Nephron (organoid): Measurements from ENCODE around the gene RABGAP1.

ENCODE experiments used
- H3K27ac Mint-ChIP-seq, 3 experiments: 2 replicates each; pipeline ENCODE4 v1.8.0; 2020; ENCODE audit warnings: mixed read lengths in 3 of 3, mild to moderate bottlenecking in 2 of 3, moderate library complexity in 1 of 3
- H3K27me3 Mint-ChIP-seq: 2 replicates; pipeline ENCODE4 v1.8.0; 2021; ENCODE audit warnings: low read depth, mild to moderate bottlenecking, moderate library complexity, mixed read lengths
- H3K36me3 Mint-ChIP-seq: 2 replicates; pipeline ENCODE4 v1.8.0; 2020; ENCODE audit warnings: low read depth, mixed read lengths
- H3K4me1 Mint-ChIP-seq: 2 replicates; pipeline ENCODE4 v1.8.0; 2020; ENCODE audit warnings: mixed read lengths
- H3K4me3 Mint-ChIP-seq, 3 experiments: 2 replicates each; pipeline ENCODE4 v1.8.0; 2020; ENCODE audit warnings: mild to moderate bottlenecking in 3 of 3, mixed read lengths in 3 of 3, moderate library complexity in 2 of 3
- H3K9me3 Mint-ChIP-seq: 2 replicates; pipeline ENCODE4 v1.8.0; 2020; ENCODE audit warnings: mixed read lengths
- CTCF ChIP-seq, 3 experiments: fragments of 200-600 bp; sonication (generic); IDR thresholded peaks; one replicate each; pipeline ENCODE4 v1.5.0; 2021; ENCODE audit warnings: antibody characterized with exemption in 3 of 3; ENCODE audit not compliant: unreplicated experiment in 3 of 3

The RABGAP1 gene

DNA sequence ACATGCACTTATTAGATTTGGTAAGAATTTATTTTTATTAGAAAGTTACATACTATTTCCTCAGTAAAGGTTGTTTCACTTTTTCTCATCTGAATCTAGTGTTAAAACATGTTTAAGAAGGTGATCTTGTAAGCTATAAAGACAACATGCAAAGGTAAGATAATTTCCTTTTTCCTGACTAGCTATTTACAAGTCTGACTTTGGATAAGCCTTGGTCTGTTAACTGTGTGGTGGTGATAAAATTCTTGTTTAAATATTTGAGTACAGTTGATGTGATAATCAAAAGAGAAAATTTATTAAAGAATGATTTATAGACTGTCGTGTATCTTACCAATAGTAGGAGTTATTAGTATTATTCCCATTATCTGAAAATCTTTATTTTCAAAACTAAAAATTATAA, 55.8 kb downstream of the RABGAP1 start:
- H3K9me3 Mint-ChIP-seq: no peaks in the 10 kb centered on the region
- H3K36me3 Mint-ChIP-seq: peaks cover 51% of the 10 kb centered on the region
- no peaks in the 10 kb centered on the region for H3K27me3 Mint-ChIP-seq
- no peaks in the 10 kb centered on the region for H3K4me1 Mint-ChIP-seq
- TF ChIP-seq CTCF (IDR thresholded peaks at IDR 0.05; ENCODE audit: unreplicated experiment in 3 of 3): no peak
- no peak overlapping the region for H3K27ac Mint-ChIP-seq
- no peak overlapping the region for H3K4me3 Mint-ChIP-seq

- Mint-ChIP-seq H3K4me1 (peaks cover 10% of the 10 kb centered on the region), H3K27ac (peak overlapping the region in 1 of 3 experiments; percentile 53), H3K9me3 (no peaks in the 10 kb centered on the region), H3K27me3 (no peaks in the 10 kb centered on the region), H3K36me3 (peaks cover 58% of the 10 kb centered on the region), H3K4me3 (no peak overlapping the region)
- TF ChIP-seq CTCF (IDR thresholded peaks at IDR 0.05; ENCODE audit: unreplicated experiment in 3 of 3): no peak
Measured at GRCh38 chr9:122998448-122998847, 57.6 kb downstream of the RABGAP1 start.

GRCh38 chr9:123000371-123001068, 59.7 kb downstream of the RABGAP1 start:
- H3K27ac Mint-ChIP-seq: no peak overlapping the region
- no peaks in the 10 kb centered on the region for H3K9me3 Mint-ChIP-seq
- peaks cover 17% of the 10 kb centered on the region for H3K4me1 Mint-ChIP-seq
- H3K27me3 Mint-ChIP-seq: no peaks in the 10 kb centered on the region
- H3K4me3 Mint-ChIP-seq: no peak overlapping the region
- TF ChIP-seq CTCF (IDR thresholded peaks at IDR 0.05; ENCODE audit: unreplicated experiment in 3 of 3): no peak
- peaks cover 58% of the 10 kb centered on the region for H3K36me3 Mint-ChIP-seq

- peaks cover 17% of the 10 kb centered on the region for H3K4me1 Mint-ChIP-seq
- peaks cover 48% of the 10 kb centered on the region for H3K36me3 Mint-ChIP-seq
- no peaks in the 10 kb centered on the region for H3K9me3 Mint-ChIP-seq
- H3K27ac Mint-ChIP-seq: peak overlapping the region; percentile 97 to 98 (median 98)
- peak overlapping the region; percentile 8 to 51 (median 41) for H3K4me3 Mint-ChIP-seq
- H3K27me3 Mint-ChIP-seq: no peaks in the 10 kb centered on the region
- TF ChIP-seq CTCF (IDR thresholded peaks at IDR 0.05; ENCODE audit: unreplicated experiment in 3 of 3): no peak
Measured at GRCh38 chr9:123002754-123003153, 61.9 kb downstream of the RABGAP1 start.

GRCh38 chr9:123003466-123003865, 62.6 kb downstream of the RABGAP1 start:
- H3K27ac Mint-ChIP-seq: peak overlapping the region; percentile 97 to 98 (median 98)
- H3K4me3 Mint-ChIP-seq: peak overlapping the region in 1 of 3 experiments; percentile 49
- H3K4me1 Mint-ChIP-seq: peaks cover 17% of the 10 kb centered on the region
- no peaks in the 10 kb centered on the region for H3K9me3 Mint-ChIP-seq
- no peak for TF ChIP-seq CTCF (IDR thresholded peaks at IDR 0.05; ENCODE audit: unreplicated experiment in 3 of 3)
- H3K36me3 Mint-ChIP-seq: peaks cover 45% of the 10 kb centered on the region
- no peaks in the 10 kb centered on the region for H3K27me3 Mint-ChIP-seq

- peaks cover 32% of the 10 kb centered on the region for H3K36me3 Mint-ChIP-seq
- no peak overlapping the region for H3K4me3 Mint-ChIP-seq
- no peaks in the 10 kb centered on the region for H3K9me3 Mint-ChIP-seq
- TF ChIP-seq CTCF (IDR thresholded peaks at IDR 0.05; ENCODE audit: unreplicated experiment in 3 of 3): no peak
- H3K27ac Mint-ChIP-seq: peak overlapping the region in 1 of 3 experiments; percentile 58
- H3K4me1 Mint-ChIP-seq: peaks cover 17% of the 10 kb centered on the region
- no peaks in the 10 kb centered on the region for H3K27me3 Mint-ChIP-seq
Measured at GRCh38 chr9:123005964-123006363, 65.1 kb downstream of the RABGAP1 start.
